BJ (cell line): ENCODE data around the gene NOC3L. TPM values are rescaled to one million over a fixed set of nuclear protein-coding genes. Genes with fewer than 3 reads are reported as not detected.

Experiments used
- CTCF ChIA-PET: fragments of 350-600 bp; formaldehyde crosslinking; extraction: SDS; loops from one replicate; lab custom pipeline; 2021; ENCODE audit warnings: antibody characterized with exemption, inconsistent platforms; lab: Yijun Ruan, JAX
- POLR2A ChIA-PET: fragments of 300-600 bp; sonication (Branson Sonifier 250); formaldehyde crosslinking; extraction: SDS; loops from one replicate; lab custom pipeline; 2021; ENCODE audit warnings: antibody characterized with exemption; lab: Charles Lee
- DNase-seq: peaks from one replicate; pipeline ENCODE4 v3.0.0-alpha.2; 2011; ENCODE audit warnings: low read depth
- H3K27me3 ChIP-seq: 2 replicates; pipeline ENCODE4 v1.6.0; 2011; ENCODE audit warnings: low read length; ENCODE audit not compliant: control insufficient read depth, insufficient read depth
- H3K36me3 ChIP-seq: 2 replicates; pipeline ENCODE4 v1.5.1; 2011; ENCODE audit warnings: low read length; ENCODE audit not compliant: control insufficient read depth, insufficient read depth
- H3K4me3 ChIP-seq: 2 replicates; pipeline ENCODE4 v1.5.1; 2011; ENCODE audit warnings: low read depth, mild to moderate bottlenecking, control low read depth, low read length
- polyA plus RNA-seq: library from polyadenylated mRNA; depleted of rRNA; stranded (reverse); fragments of >200 nt; gene quantifications from 2 replicates; pipeline ENCODE4 v1.2.3, GENCODE V29; 2011
- TF ChIP-seq, protein P1 (sequence below): IDR thresholded peaks from 2 replicates; pipeline ENCODE4 v1.5.1; 2011; ENCODE audit warnings: low read depth, mild to moderate bottlenecking, control low read depth, inconsistent platforms, low read length, moderate library complexity; ENCODE audit not compliant: insufficient read depth

Gene NOC3L
- polyA plus RNA-seq, 1 experiment, result 5.6 TPM

DNA sequence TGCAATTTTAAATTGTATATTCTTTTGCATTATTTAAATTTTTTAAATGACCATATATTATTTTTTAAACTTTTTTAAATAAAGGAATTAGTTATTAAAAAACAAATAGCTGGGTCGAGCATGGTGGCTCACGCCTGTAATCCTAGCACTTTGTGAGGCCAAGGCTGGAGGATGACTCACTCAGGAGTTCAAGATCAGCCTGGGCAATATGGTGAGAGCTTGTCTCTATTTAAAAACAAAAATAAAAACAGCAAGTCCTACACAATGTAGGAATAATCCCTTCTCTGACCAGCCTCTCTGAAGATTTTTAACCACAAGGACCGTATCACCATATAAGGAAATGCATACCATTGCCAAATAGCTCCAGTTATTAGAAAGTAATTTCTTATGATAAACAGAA is 19.6 kb downstream of the NOC3L start:
- DNase-seq, result no peak
- POLR2A ChIA-PET, result no interaction called here

DNA sequence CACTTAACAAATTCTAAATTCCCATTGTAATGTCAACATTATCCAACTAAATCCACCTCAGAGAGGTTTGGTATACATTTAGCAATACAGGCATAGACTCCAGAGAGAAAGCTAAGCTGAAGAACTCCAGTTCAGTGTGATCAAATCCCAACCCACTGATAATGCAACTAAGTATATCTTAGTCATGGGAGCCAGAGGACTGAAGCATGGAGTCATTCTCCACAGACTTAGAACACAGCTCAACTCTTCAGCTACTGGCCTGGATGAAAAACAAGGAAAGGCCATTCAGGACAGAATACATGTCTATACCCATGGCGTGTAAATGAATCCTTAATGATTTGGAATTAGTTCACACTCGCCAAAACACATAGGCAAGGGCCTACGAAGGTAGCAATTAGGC is 27.9 kb downstream of the NOC3L start:
- H3K36me3 ChIP-seq, result peaks cover 5% of the 10 kb centered on the region
- H3K27me3 ChIP-seq, result no peaks in the 10 kb centered on the region
- no peak for DNase-seq
- TF ChIP-seq, protein P1, sequence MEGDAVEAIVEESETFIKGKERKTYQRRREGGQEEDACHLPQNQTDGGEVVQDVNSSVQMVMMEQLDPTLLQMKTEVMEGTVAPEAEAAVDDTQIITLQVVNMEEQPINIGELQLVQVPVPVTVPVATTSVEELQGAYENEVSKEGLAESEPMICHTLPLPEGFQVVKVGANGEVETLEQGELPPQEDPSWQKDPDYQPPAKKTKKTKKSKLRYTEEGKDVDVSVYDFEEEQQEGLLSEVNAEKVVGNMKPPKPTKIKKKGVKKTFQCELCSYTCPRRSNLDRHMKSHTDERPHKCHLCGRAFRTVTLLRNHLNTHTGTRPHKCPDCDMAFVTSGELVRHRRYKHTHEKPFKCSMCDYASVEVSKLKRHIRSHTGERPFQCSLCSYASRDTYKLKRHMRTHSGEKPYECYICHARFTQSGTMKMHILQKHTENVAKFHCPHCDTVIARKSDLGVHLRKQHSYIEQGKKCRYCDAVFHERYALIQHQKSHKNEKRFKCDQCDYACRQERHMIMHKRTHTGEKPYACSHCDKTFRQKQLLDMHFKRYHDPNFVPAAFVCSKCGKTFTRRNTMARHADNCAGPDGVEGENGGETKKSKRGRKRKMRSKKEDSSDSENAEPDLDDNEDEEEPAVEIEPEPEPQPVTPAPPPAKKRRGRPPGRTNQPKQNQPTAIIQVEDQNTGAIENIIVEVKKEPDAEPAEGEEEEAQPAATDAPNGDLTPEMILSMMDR, result no peak
- ChIA-PET POLR2A (no interaction called here), CTCF (interaction anchor here (6.1 kb wide), 1 partner anchor 14 kb away, joined by 31 read pairs; no protein-coding TSS in a partner anchor)
- H3K4me3 ChIP-seq, result no peak overlapping the region

More for the DNA sequence above, 19.6 kb downstream of the NOC3L start:
- Histone ChIP-seq H3K36me3 (peaks cover 3% of the 10 kb centered on the region; the same call in 1 of the 2 replicates), H3K27me3 (no peaks in the 10 kb centered on the region), H3K4me3 (no peak overlapping the region)
- CTCF ChIA-PET, result interaction anchor here (0.8 to 1.1 kb wide), 3 partner anchors 22 to 522 kb away, joined by 3 read pairs; no protein-coding TSS in a partner anchor
- TF ChIP-seq, protein P1, result no peak

- DNase-seq, result no peak
- CTCF ChIA-PET, result interaction anchor here (0.7 to 6.1 kb wide), 8 partner anchors 12 to 511 kb away, joined by 3 to 31 read pairs (median 4); no protein-coding TSS in a partner anchor
- no peak overlapping the region for H3K4me3 ChIP-seq
- peaks cover 3% of the 10 kb centered on the region for H3K36me3 ChIP-seq
- TF ChIP-seq, protein P1, result no peak
- H3K27me3 ChIP-seq, result no peaks in the 10 kb centered on the region
- POLR2A ChIA-PET, result interaction anchor here (0.6 kb wide), 1 partner anchor 438 kb away, joined by 4 read pairs; no protein-coding TSS in a partner anchor
Observed at GRCh38 chr10:94333051-94333450, 29.7 kb downstream of the NOC3L start.

- DNase-seq, result no peak
- ChIA-PET CTCF (interaction anchor here (1.5 kb wide), 1 partner anchor 8 kb away, joined by 6 read pairs; no protein-coding TSS in a partner anchor), POLR2A (no interaction called here)
- no peak overlapping the region for H3K4me3 ChIP-seq
- H3K27me3 ChIP-seq, result no peaks in the 10 kb centered on the region
- H3K36me3 ChIP-seq, result peaks cover 5% of the 10 kb centered on the region; the same call in 1 of the 2 replicates
- TF ChIP-seq, protein P1, result no peak
Observed at GRCh38 chr10:94328613-94329012, 34.1 kb downstream of the NOC3L start.

- ChIA-PET POLR2A (no interaction called here), CTCF (interaction anchor here (0.9 to 2.0 kb wide), 5 partner anchors 11 to 411 kb away, joined by 3 to 5 read pairs (median 5); no protein-coding TSS in a partner anchor)
- no peak overlapping the region for H3K4me3 ChIP-seq
- DNase-seq, result no peak
- peaks cover 5% of the 10 kb centered on the region; the same call in 1 of the 2 replicates for H3K36me3 ChIP-seq
- H3K27me3 ChIP-seq, result no peaks in the 10 kb centered on the region
- TF ChIP-seq, protein P1, result no peak
Observed at GRCh38 chr10:94327649-94328048, 35.1 kb downstream of the NOC3L start.
